ENCODE data around the gene PHF5A.
A peak's percentile ranks its signal among the peaks of the same experiment; 100 is the strongest.

PHF5A gene

DNA sequence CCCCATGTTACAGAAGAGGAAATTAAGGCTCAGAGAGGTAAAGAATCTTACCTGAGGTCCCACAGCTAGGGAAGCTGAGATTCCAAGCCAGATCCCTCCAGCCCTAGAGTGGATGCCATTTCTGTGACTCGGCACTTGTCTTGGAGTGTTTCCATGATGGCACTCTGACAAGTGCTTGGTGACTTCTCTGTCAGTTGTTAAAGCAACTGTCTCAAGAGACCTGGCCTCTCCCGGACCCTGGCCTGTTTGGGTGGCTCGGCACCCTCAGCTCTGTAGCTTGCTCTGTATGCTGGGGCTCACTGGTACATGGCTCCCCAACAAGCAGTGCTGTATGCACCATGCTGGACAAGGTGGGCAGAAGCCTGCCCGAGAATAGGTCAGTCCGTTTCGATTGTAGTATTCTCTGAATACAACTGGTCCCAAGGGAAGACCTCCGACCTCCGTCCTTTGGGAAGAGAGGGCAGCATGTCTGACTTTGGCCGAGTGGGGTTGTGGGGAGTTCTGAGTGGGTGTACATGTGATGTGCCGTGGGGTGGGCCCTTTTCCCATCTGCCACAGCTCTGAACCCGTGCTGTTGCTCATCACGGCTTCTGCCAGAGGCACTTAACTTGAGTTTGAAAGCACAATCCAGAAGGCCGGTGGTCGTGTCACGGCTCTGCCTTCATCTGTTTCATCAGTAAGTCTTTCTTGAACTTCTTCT lies 12.8 kb upstream of the PHF5A start:
- H3K27ac ChIP-seq: no peak overlapping the region
- no peak for DNase-seq (ENCODE audit: low spot score)
- ChIA-PET POLR2A (ENCODE audit: low non-redundant PET) (interaction anchor here (0.5 to 0.6 kb wide), 2 partner anchors 11 to 274 kb away, joined by 3 to 4 read pairs; no protein-coding TSS in a partner anchor), CTCF (no interaction called here)
- TF ChIP-seq, protein P1, sequence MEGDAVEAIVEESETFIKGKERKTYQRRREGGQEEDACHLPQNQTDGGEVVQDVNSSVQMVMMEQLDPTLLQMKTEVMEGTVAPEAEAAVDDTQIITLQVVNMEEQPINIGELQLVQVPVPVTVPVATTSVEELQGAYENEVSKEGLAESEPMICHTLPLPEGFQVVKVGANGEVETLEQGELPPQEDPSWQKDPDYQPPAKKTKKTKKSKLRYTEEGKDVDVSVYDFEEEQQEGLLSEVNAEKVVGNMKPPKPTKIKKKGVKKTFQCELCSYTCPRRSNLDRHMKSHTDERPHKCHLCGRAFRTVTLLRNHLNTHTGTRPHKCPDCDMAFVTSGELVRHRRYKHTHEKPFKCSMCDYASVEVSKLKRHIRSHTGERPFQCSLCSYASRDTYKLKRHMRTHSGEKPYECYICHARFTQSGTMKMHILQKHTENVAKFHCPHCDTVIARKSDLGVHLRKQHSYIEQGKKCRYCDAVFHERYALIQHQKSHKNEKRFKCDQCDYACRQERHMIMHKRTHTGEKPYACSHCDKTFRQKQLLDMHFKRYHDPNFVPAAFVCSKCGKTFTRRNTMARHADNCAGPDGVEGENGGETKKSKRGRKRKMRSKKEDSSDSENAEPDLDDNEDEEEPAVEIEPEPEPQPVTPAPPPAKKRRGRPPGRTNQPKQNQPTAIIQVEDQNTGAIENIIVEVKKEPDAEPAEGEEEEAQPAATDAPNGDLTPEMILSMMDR (conservative IDR thresholded peaks at IDR 0.05; ENCODE audit: low read depth): no peak

DNA sequence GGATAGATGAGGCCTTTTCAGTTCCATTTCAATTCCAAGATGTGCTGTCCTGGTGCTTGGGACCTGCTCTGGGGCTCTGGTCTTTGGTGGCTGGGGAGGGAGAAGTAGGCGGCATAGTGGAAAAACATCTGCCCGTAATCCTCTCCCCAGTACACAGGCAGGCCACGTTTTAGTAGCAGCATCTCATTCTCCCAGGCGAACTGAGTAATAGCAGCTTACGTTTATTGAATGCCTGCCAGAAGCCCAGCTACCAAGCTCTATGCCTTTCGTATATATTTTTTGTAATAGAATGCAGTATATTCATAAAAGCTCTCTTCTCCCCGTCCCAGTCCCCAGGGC lies 11.9 kb upstream of the PHF5A start:
- TF ChIP-seq, protein P1 (conservative IDR thresholded peaks at IDR 0.05; ENCODE audit: low read depth): no peak
- DNase-seq (ENCODE audit: low spot score): no peak
- no peak overlapping the region for H3K27ac ChIP-seq
- POLR2A ChIA-PET (ENCODE audit: low non-redundant PET): interaction anchor here (0.5 kb wide), 1 partner anchor 274 kb away, joined by 4 read pairs; no protein-coding TSS in a partner anchor
- CTCF ChIA-PET: no interaction called here

DNA sequence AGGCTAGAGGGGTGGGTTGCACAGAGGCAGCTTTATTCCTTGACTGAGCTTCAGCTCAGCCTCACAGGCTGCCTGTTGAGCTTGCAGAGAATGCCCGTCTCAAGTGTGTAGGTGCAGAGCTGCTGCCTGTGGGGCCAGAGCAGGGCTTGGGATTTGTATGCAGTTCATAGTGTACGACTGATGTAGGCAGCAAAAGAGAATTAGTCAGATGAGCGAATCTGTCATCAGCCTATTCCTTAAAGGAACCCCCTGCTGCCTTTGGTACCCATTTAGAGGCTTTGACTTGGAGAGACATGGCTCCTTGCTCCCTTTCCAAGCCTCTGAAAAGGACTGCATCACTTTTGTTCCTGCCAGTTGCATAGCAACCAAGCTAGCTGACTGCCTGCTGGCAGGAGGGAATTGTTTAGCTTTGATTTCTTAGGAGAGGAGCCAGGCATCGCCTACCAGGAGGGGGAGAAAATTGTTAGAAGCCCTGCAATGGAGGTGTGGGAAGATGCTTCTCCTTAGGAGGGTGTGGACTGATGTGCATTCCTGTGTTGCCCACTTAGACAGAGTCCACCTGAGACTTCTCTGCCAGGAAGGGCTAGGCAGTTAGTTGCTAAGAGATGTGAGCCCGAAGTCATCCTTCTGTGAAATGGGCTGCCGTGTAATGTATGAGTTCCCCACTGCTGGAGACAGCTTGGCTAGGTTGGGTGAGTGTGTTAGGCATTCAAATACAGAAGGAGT lies 11.3 kb upstream of the PHF5A start:
- ChIA-PET CTCF (no interaction called here), POLR2A (ENCODE audit: low non-redundant PET) (no interaction called here)
- no peak overlapping the region for H3K27ac ChIP-seq
- no peak for DNase-seq (ENCODE audit: low spot score)
- TF ChIP-seq, protein P1 (conservative IDR thresholded peaks at IDR 0.05; ENCODE audit: low read depth): no peak

DNA sequence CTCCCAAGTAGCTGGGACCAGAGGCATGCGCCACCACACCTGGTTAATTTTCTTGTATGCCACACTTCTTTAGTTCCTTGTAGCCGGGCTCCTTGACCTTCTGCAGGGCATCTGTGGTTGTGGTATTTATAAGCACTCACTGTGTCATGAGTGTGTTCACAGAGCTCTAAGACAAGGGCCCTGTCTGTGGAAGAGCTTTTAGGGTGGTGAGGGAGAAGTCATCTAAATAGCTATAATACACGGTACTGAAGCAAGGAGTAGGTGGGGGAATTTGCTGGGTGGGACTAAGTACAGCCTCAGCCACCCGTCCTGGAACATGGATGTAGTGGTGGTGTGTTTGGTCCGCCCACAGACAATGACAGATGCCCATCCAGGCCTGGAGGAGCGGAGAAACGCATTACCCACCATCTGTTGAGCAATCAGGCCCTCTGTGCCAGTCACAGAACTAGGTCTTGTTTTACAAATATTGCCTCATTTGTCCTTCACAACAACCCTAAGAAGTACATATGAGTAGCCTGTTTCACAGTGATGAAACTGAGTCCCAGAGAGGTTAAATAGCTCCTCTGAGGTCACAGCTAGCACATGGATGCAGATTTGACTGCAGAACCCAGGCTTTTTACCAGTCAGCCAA lies 10.5 kb upstream of the PHF5A start:
- TF ChIP-seq, protein P1 (conservative IDR thresholded peaks at IDR 0.05; ENCODE audit: low read depth): no peak
- H3K27ac ChIP-seq: no peak overlapping the region
- no peak for DNase-seq (ENCODE audit: low spot score)
- CTCF ChIA-PET: interaction anchor here (0.7 to 1.5 kb wide), 2 partner anchors 30 to 39 kb away, joined by 3 to 4 read pairs; no protein-coding TSS in a partner anchor
- POLR2A ChIA-PET (ENCODE audit: low non-redundant PET): no interaction called here

DNA sequence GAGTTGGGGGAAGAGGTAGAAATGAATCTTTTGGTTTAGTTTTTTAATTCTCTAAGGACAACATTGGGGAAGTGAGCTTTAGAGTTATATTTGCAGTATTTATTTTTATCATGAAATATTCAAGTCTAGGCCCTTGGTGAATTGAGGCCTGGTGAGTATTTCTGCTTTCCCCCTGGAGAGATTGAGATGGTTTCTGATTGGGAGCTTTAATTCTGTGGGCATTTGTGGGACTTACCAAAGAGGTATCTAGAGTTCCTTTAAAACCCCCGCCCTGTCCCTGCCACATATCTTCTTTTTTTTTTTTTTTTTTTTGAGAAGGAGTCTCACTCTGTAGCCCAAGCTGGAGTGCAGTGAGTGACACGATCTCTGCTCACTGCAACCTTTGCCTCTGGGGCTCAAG lies 10.0 kb upstream of the PHF5A start:
- H3K27ac ChIP-seq: no peak overlapping the region
- POLR2A ChIA-PET (ENCODE audit: low non-redundant PET): interaction anchor here (0.5 kb wide), 1 partner anchor 32 kb away, joined by 3 read pairs; the partner anchor contains the start of gene TOB2
- TF ChIP-seq, protein P1 (conservative IDR thresholded peaks at IDR 0.05; ENCODE audit: low read depth): no peak
- no peak for DNase-seq (ENCODE audit: low spot score)
- CTCF ChIA-PET: interaction anchor here (0.7 to 1.5 kb wide), 2 partner anchors 29 to 40 kb away, joined by 3 to 4 read pairs; no protein-coding TSS in a partner anchor

DNA sequence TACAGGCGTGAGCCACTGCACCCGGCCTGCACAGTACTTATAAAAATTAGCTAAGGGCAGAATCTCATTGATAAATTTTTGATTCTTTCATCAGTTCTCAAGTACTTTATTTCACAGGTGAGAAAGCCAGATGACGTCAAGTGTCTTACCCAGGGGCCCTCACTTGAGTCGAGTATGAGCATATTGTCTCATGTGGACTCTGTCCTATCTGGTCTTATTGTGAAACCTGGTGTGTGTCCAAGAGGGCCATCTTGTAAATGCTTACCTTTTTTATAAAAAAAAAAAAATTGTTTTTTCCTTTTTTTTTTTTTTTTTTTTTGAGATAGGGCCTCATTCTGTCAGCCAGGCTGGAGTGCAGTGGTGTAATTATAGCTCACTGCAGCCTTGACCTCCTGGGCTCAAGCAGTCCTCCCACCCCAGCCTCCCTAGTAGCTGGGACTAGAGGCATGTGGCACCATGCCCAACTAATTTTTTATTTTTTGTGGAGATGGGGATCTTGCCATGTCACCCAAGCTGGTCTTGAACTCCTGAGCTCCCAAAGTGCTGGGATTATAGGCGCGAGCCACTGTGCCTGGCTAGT lies 6.5 kb upstream of the PHF5A start:
- TF ChIP-seq, protein P1 (conservative IDR thresholded peaks at IDR 0.05; ENCODE audit: low read depth): no peak
- POLR2A ChIA-PET (ENCODE audit: low non-redundant PET): no interaction called here
- peak overlapping the region; percentile 5; the same call in 1 of the 2 replicates for H3K27ac ChIP-seq
- DNase-seq (ENCODE audit: low spot score): no peak
- CTCF ChIA-PET: no interaction called here

Measured in RWPE1 (cell line).